ENCODE measurements around the gene U2SURP. TPM values are rescaled to one million over a fixed set of nuclear protein-coding genes. Genes with fewer than 3 reads are reported as not detected.

The U2SURP gene
- total RNA-seq, 2 donors from 2014 or later: 157 to 179 TPM

Other genes starting within 250 kb of the U2SURP start
- gene PCOLCE2, start 112.5 kb upstream of the U2SURP start, total RNA-seq: not detected
- not detected for gene PAQR9, start 37.9 kb upstream of the U2SURP start, total RNA-seq
- 1 to 10 TPM; 5.3 to 5.6 TPM for gene CHST2, start 118.2 kb downstream of the U2SURP start, total RNA-seq